Sigmoid colon (tissue), 4 donors: ENCODE data around the gene KIF11.
A peak's percentile ranks its signal among the peaks of the same experiment; 100 is the strongest.

Experiments
- POLR2A ChIP-seq, 2 donors: fragments of 450-650 bp; IDR thresholded peaks; one replicate each; pipeline ENCODE4 v1.6.1; 2016; ENCODE audit warnings: antibody characterized with exemption in 2 of 2, mild to moderate bottlenecking in 2 of 2, moderate library complexity in 2 of 2
- POLR2AphosphoS5 ChIP-seq, 4 donors: sonication (generic); formaldehyde crosslinking; IDR thresholded peaks; one replicate each; pipeline ENCODE4 v1.6.1; 2017; ENCODE audit warnings: antibody characterized with exemption in 4 of 4
- TF ChIP-seq, protein P1 (sequence below), 4 experiments: fragments of 450-650 bp in 3 of 4; fragments of 200-600 bp in 1 of 4; IDR thresholded peaks; one replicate each; pipeline ENCODE4 v1.5.1; 2016 to 2019; ENCODE audit warnings: antibody characterized with exemption in 4 of 4, mild to moderate bottlenecking in 3 of 4, moderate library complexity in 2 of 4

DNA sequence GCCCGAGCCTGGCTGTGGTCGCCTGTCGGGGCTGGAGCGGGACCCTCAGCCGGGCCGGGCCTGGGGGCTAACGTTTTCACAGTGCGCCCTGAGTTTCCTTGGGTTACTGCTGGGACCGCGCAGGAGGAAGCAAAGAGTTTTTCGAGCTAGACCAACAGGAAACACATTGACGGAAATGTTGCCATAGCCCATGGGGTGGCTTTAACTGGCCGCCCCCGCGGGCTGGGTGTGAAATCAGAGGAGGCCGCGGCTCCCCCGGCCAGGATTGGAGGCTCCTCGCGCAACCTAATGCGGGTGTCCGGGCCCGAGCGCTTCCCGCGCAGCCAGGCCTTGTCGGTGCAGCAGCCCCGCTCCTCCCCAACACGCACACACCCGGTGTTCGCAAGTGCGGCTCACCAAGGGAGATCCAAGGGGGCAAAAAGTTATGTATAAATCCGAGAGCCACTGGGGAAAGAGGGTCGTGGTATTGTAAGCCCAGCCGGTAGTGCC, 98.7 kb downstream of the KIF11 start:
- TF ChIP-seq POLR2A (IDR thresholded peaks at IDR 0.05) (no peak), POLR2AphosphoS5 (IDR thresholded peaks at IDR 0.05) (peak in 3 of 4 donors; percentile 39 to 58 (median 51))
- TF ChIP-seq, protein P1, sequence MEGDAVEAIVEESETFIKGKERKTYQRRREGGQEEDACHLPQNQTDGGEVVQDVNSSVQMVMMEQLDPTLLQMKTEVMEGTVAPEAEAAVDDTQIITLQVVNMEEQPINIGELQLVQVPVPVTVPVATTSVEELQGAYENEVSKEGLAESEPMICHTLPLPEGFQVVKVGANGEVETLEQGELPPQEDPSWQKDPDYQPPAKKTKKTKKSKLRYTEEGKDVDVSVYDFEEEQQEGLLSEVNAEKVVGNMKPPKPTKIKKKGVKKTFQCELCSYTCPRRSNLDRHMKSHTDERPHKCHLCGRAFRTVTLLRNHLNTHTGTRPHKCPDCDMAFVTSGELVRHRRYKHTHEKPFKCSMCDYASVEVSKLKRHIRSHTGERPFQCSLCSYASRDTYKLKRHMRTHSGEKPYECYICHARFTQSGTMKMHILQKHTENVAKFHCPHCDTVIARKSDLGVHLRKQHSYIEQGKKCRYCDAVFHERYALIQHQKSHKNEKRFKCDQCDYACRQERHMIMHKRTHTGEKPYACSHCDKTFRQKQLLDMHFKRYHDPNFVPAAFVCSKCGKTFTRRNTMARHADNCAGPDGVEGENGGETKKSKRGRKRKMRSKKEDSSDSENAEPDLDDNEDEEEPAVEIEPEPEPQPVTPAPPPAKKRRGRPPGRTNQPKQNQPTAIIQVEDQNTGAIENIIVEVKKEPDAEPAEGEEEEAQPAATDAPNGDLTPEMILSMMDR (IDR thresholded peaks at IDR 0.05), result no peak
